Osteoblast (primary cell): ENCODE data around the gene TRMT61A. TPM values are rescaled to one million over a fixed set of nuclear protein-coding genes. Genes with fewer than 3 reads are reported as not detected.

Experiments
- DNase-seq: peaks from one replicate; pipeline ENCODE4 v3.0.0; 2011; ENCODE audit warnings: low spot score, mixed read lengths; ENCODE audit not compliant: insufficient read length; ENCODE audit errors: missing footprints
- H2AFZ ChIP-seq: 2 replicates; pipeline ENCODE4 v1.6.0; 2011; ENCODE audit warnings: mild to moderate bottlenecking, low read length
- H3K27ac ChIP-seq: 2 replicates; pipeline ENCODE4 v1.5.1; 2011; ENCODE audit warnings: mild to moderate bottlenecking, low read depth, low read length, moderate library complexity
- H3K27me3 ChIP-seq: 2 replicates; pipeline ENCODE4 v1.6.0; 2012; ENCODE audit warnings: mild to moderate bottlenecking, control low read depth, inconsistent platforms, low read length, moderate library complexity; ENCODE audit not compliant: insufficient read depth
- H3K36me3 ChIP-seq: 2 replicates; pipeline ENCODE4 v1.5.1; 2011; ENCODE audit warnings: mild to moderate bottlenecking, low read length, control low read depth, moderate library complexity; ENCODE audit not compliant: insufficient read depth
- H3K4me1 ChIP-seq: 2 replicates; pipeline ENCODE4 v1.5.1; 2011; ENCODE audit warnings: mild to moderate bottlenecking, low read length, control low read depth, moderate library complexity; ENCODE audit not compliant: insufficient read depth
- H3K4me2 ChIP-seq: 2 replicates; pipeline ENCODE4 v1.6.0; 2011; ENCODE audit warnings: mild to moderate bottlenecking, low read length; ENCODE audit not compliant: insufficient read depth
- H3K4me3 ChIP-seq: fragments of 200-600 bp; sonication (generic); 3 replicates; pipeline ENCODE4 v1.5.1; 2012; ENCODE audit warnings: mild to moderate bottlenecking, low read length, inconsistent platforms; ENCODE audit not compliant: insufficient read depth
- H3K79me2 ChIP-seq: 2 replicates; pipeline ENCODE4 v1.6.0; 2012; ENCODE audit warnings: mild to moderate bottlenecking, low read length, control low read depth, inconsistent platforms; ENCODE audit not compliant: insufficient read depth
- H3K9me3 ChIP-seq: 2 replicates; pipeline ENCODE4 v1.5.1; 2011; ENCODE audit warnings: low read depth, low read length, control low read depth
- H4K20me1 ChIP-seq: 2 replicates; pipeline ENCODE4 v1.6.0; 2012; ENCODE audit warnings: mild to moderate bottlenecking, low read length, control low read depth; ENCODE audit not compliant: insufficient read depth
- CTCF ChIP-seq: IDR thresholded peaks from 2 replicates; pipeline ENCODE4 v1.5.1; 2011; ENCODE audit warnings: mild to moderate bottlenecking, low read depth, low read length, moderate library complexity; ENCODE audit errors: extremely low read depth
- total RNA-seq: library from RNA; depleted of rRNA; stranded (reverse); fragments of >200 nt; gene quantifications from 2 replicates; pipeline ENCODE4 v1.2.3, GENCODE V29; 2012

The TRMT61A gene
- total RNA-seq, 1 donor, result 9.0 TPM

GRCh38 chr14:103533137-103533998 is 4.4 kb downstream of the TRMT61A start:
- H4K20me1 ChIP-seq, result peaks cover 23% of the 10 kb centered on the region
- H3K27me3 ChIP-seq, result no peaks in the 10 kb centered on the region
- H3K4me2 ChIP-seq, result no peak overlapping the region
- peak; percentile 72 for DNase-seq
- H3K9me3 ChIP-seq, result no peaks in the 10 kb centered on the region
- H2AFZ ChIP-seq, result no peak overlapping the region
- peaks cover 40% of the 10 kb centered on the region for H3K79me2 ChIP-seq
- H3K4me3 ChIP-seq, result no peak overlapping the region
- no peak overlapping the region for H3K27ac ChIP-seq
- no peak for TF ChIP-seq CTCF
- peaks cover 11% of the 10 kb centered on the region for H3K4me1 ChIP-seq
- H3K36me3 ChIP-seq, result peaks cover 8% of the 10 kb centered on the region

GRCh38 chr14:103533999-103534575 is 5.1 kb downstream of the TRMT61A start:
- H3K9me3 ChIP-seq, result no peaks in the 10 kb centered on the region
- H3K36me3 ChIP-seq, result peaks cover 8% of the 10 kb centered on the region
- no peak overlapping the region for H3K4me3 ChIP-seq
- peaks cover 23% of the 10 kb centered on the region for H4K20me1 ChIP-seq
- no peaks in the 10 kb centered on the region for H3K27me3 ChIP-seq
- H3K4me1 ChIP-seq, result peaks cover 16% of the 10 kb centered on the region
- H2AFZ ChIP-seq, result no peak overlapping the region
- H3K27ac ChIP-seq, result no peak overlapping the region
- no peak for TF ChIP-seq CTCF
- DNase-seq, result peak; percentile 56
- H3K79me2 ChIP-seq, result peaks cover 36% of the 10 kb centered on the region
- H3K4me2 ChIP-seq, result no peak overlapping the region

DNA sequence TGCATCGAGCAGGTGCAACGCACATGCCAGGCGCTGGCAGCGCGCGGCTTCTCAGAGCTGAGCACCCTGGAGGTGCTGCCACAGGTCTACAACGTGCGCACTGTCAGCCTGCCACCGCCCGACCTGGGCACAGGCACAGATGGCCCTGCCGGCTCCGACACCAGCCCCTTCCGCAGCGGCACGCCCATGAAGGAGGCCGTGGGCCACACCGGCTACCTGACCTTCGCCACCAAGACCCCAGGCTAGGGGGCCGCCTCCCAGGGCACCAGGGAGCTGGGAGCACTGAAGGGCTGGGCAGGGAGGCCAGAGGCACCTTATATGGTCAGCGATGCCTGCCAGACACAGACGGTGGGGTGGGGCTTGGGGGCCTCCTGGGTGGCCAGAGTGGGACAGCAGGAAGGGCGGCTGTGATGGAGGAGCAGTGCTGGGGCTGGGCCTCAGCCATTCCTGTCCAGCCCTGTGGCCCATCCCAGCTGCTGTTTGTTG is 5.6 kb downstream of the TRMT61A start:
- Histone ChIP-seq H3K27ac (no peak overlapping the region), H3K4me1 (peaks cover 14% of the 10 kb centered on the region), H3K79me2 (peaks cover 31% of the 10 kb centered on the region), H3K27me3 (no peaks in the 10 kb centered on the region), H3K4me2 (no peak overlapping the region), H3K9me3 (no peaks in the 10 kb centered on the region), H3K36me3 (peaks cover 8% of the 10 kb centered on the region), H4K20me1 (peaks cover 18% of the 10 kb centered on the region), H3K4me3 (no peak overlapping the region), H2AFZ (no peak overlapping the region)
- no peak for TF ChIP-seq CTCF
- peak; percentile 74 for DNase-seq
